ENCODE data around the gene PSMD10.

DNA sequence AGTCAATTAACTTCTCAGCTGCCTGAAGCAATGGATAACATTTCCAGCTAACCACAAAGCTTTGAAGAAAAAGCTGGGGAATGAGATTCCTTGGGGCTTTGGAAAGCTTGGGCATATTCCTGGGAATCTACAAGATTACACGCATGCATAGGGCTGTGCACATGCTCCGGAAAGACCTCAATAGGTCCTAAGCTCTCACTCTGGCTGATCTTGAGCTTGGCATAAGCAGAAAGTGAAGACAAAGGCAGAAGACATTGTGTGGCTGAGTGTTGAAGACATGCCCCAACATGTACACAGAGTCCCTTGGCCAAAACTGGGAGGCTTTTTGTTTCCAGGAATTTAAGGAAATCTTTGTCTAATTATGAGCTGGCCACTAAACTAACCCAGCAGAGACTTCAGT lies 31.4 kb upstream of the PSMD10 start:
- TF ChIP-seq, protein P1, sequence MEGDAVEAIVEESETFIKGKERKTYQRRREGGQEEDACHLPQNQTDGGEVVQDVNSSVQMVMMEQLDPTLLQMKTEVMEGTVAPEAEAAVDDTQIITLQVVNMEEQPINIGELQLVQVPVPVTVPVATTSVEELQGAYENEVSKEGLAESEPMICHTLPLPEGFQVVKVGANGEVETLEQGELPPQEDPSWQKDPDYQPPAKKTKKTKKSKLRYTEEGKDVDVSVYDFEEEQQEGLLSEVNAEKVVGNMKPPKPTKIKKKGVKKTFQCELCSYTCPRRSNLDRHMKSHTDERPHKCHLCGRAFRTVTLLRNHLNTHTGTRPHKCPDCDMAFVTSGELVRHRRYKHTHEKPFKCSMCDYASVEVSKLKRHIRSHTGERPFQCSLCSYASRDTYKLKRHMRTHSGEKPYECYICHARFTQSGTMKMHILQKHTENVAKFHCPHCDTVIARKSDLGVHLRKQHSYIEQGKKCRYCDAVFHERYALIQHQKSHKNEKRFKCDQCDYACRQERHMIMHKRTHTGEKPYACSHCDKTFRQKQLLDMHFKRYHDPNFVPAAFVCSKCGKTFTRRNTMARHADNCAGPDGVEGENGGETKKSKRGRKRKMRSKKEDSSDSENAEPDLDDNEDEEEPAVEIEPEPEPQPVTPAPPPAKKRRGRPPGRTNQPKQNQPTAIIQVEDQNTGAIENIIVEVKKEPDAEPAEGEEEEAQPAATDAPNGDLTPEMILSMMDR (IDR thresholded peaks at IDR 0.05): no peak
- TF ChIP-seq POLR2AphosphoS5 (IDR thresholded peaks at IDR 0.05) (no peak), POLR2A (IDR thresholded peaks at IDR 0.05) (no peak)

Data from upper lobe of left lung (tissue), 4 donors.